ENCODE measurements around the gene ORC5. TPM values are rescaled to one million over a fixed set of nuclear protein-coding genes. Genes with fewer than 3 reads are reported as not detected.

The ORC5 gene
- total RNA-seq, 1 experiment from 2014 or later: 25.9 TPM

DNA sequence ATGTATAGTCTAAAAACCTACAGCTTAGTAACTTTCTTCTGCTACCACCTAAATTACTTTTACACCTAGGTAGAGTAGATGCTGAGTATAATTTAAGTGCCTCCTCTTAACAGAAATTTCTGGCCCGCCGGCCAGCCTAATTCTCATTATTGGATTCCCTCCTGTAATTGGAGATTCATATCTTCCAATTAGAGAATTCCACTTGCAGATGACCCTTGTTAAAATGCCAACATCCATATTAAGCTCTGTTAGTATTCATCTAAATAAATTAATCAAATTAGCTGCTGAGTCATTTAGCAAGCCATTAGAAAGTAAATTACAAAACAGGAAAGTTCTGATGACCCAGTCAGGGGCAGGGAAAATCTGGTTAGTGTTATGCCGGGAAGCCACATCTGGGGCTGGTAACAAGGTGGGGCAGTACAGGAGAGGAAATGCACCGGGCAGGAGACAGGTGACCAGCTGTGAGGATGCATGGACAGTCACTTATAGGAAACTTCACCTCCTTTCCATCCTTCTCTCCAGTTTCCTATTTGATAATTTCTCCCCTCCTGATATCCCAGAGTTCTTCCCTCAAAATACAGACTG is 82.8 kb downstream of the ORC5 start:
- Histone ChIP-seq H3T11ph (ENCODE audit: low read length) (no peak overlapping the region), H3K23me2 (ENCODE audit: insufficient read length, low read depth, low read length, poor library complexity, severe bottlenecking) (no peaks in the 10 kb centered on the region), H4K5ac (ENCODE audit: insufficient read length, low read depth, low read length) (no peak overlapping the region), H2BK5ac (ENCODE audit: insufficient read length, low read length) (no peak overlapping the region), H3K23ac (ENCODE audit: insufficient read length, low read depth, low read length) (no peak overlapping the region), H3K4me1 (ENCODE audit: insufficient read depth, low read length) (no peaks in the 10 kb centered on the region; the same call in 1 of the 2 replicates), H2AFZ (ENCODE audit: low read length) (no peak overlapping the region), H2BK120ac (ENCODE audit: low read depth, low read length, poor library complexity, severe bottlenecking) (no peak overlapping the region), H3K9ac (ENCODE audit: extremely low read depth, insufficient read length, low read length) (no peak overlapping the region), H3K9me3 (ENCODE audit: control insufficient read depth, low read depth, low read length) (no peaks in the 10 kb centered on the region), H3K79me1 (ENCODE audit: insufficient read depth, low read depth, low read length, poor library complexity, severe bottlenecking) (no peaks in the 10 kb centered on the region), H3K18ac (ENCODE audit: insufficient read length, low read depth, low read length) (no peak overlapping the region), H3K79me2 (ENCODE audit: insufficient read depth, low read length) (no peaks in the 10 kb centered on the region), H3K56ac (ENCODE audit: insufficient read length, low read depth, low read length) (no peak overlapping the region), H3K27ac (ENCODE audit: insufficient read length, low read depth, low read length) (no peak overlapping the region), H4K8ac (replicated peaks; ENCODE audit: insufficient read length, low read depth, low read length) (no peak overlapping the region), H4K91ac (ENCODE audit: insufficient read length, low read depth, low read length) (no peak overlapping the region), H3K14ac (ENCODE audit: insufficient read depth, low read length) (no peak overlapping the region), H2AK5ac (ENCODE audit: insufficient read length, low read length) (no peak overlapping the region), H3K27me3 (ENCODE audit: insufficient read depth, low read length) (no peaks in the 10 kb centered on the region), H4K20me1 (ENCODE audit: control insufficient read depth, insufficient read depth, insufficient read length) (no peaks in the 10 kb centered on the region), H2BK12ac (ENCODE audit: insufficient read length, low read depth, low read length) (no peak overlapping the region), H3K4me2 (ENCODE audit: insufficient read depth, insufficient read length, low read length) (no peak overlapping the region), H2BK15ac (ENCODE audit: low read depth, low read length) (no peak overlapping the region), H2BK20ac (ENCODE audit: low read depth, low read length, poor library complexity, severe bottlenecking) (no peak overlapping the region), H3K4ac (ENCODE audit: low read depth, low read length) (no peak overlapping the region)
- Mint-ChIP-seq H3K9me3 (no peaks in the 10 kb centered on the region), H3K27me3 (ENCODE audit: low read depth) (no peaks in the 10 kb centered on the region), H3K36me3 (ENCODE audit: insufficient read depth in 1 of 3, low read depth in 3 of 3) (peaks cover 0 to 12% (median 7%) of the 10 kb centered on the region in 3 experiments; a peak in 6 of 7 replicates), H3K27ac (no peak overlapping the region), H3K4me3 (no peak overlapping the region), H3K4me1 (0 out of 4 replicates have a peak, but pooled peaks cover 0 to 2% of the 10 kb centered on the region in 2 experiments)
- TF ChIP-seq, protein P1, sequence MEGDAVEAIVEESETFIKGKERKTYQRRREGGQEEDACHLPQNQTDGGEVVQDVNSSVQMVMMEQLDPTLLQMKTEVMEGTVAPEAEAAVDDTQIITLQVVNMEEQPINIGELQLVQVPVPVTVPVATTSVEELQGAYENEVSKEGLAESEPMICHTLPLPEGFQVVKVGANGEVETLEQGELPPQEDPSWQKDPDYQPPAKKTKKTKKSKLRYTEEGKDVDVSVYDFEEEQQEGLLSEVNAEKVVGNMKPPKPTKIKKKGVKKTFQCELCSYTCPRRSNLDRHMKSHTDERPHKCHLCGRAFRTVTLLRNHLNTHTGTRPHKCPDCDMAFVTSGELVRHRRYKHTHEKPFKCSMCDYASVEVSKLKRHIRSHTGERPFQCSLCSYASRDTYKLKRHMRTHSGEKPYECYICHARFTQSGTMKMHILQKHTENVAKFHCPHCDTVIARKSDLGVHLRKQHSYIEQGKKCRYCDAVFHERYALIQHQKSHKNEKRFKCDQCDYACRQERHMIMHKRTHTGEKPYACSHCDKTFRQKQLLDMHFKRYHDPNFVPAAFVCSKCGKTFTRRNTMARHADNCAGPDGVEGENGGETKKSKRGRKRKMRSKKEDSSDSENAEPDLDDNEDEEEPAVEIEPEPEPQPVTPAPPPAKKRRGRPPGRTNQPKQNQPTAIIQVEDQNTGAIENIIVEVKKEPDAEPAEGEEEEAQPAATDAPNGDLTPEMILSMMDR (conservative IDR thresholded peaks at IDR 0.05): no peak
- DNase-seq: no peak
- WGBS (ENCODE audit: extremely low coverage, insufficient read length, low lambda C conversion rate): no CpG with 5 or more reads among the region's 4 CpGs
